ENCODE data around the gene ADAM12. TPM values are rescaled to one million over a fixed set of nuclear protein-coding genes. Genes with fewer than 3 reads are reported as not detected.

ADAM12 gene
- total and polyA plus RNA-seq, 9 of the 15 experiments (the other 6 are each of a cell fraction or from before 2014, with no cell fraction given): not detected

DNA sequence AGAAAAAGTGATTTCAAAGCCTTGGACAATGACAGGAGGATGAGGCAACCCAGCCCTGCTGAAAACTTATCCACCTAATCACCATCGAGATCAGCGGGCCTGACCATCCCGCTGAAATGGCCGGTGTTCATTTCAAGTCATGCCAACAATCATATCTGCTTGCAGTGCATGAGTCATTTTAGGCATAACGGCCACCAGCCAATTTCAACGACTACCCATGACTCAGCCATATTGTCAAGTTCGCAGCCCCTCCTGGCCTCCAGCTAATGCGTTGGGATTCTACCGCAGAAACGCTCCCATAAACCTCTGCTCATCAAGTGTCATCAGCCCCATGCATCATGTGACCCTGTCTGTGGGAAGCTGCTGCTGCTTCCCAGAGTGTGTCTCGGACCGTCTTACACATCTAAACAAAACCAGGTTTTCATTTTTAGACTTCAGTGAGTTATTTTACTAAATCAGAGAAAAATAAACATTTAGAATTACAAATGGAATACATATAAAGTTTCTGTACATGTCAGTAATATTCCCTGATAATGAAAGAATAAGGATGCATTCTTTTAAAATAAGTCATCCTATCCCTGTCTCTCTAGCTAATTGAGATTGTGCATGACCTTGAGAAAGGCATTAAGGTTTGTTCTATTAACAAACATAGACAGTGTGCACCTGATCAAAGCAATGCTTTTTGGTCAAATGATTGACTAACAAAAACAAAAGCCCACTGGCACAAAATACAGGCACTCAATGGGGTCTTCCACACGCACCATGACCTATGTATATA, 188.9 kb downstream of the ADAM12 start (continued):
- no peak for TF ChIP-seq GTF2E2 (tag; IDR thresholded peaks at IDR 0.05)
- TF ChIP-seq CBFA2T3 (IDR thresholded peaks at IDR 0.05): no peak
- TF ChIP-seq FOXK2 (conservative IDR thresholded peaks at IDR 0.05 in 1 of 2, IDR thresholded peaks at IDR 0.05 in 1 of 2; ENCODE audit: low read depth in 2 of 2): peak in 1 of 2 experiments; percentile 26; a peak in 1 of 4 replicates
- TF ChIP-seq SIX5 (IDR thresholded peaks at IDR 0.05; ENCODE audit: borderline replicate concordance in 1 of 2, insufficient read depth in 1 of 2, low read depth in 1 of 2, low read length in 2 of 2): no peak
- TF ChIP-seq ZNF184 (CRISPR knock-in tag; IDR thresholded peaks at IDR 0.05): no peak
- TF ChIP-seq MYBL2 (IDR thresholded peaks at IDR 0.05; ENCODE audit: low read depth): peak; percentile 85
- no peak for TF ChIP-seq MYBL2 (CRISPR knock-in tag; IDR thresholded peaks at IDR 0.05; ENCODE audit: borderline replicate concordance)
- TF ChIP-seq ZNF24 (IDR thresholded peaks at IDR 0.05): 0 out of 2 replicates have a peak, but pooled peaks have one; percentile 20
- no peak for TF ChIP-seq ETS2 (tag; IDR thresholded peaks at IDR 0.05; ENCODE audit: borderline replicate concordance, poor library complexity, severe bottlenecking)
- TF ChIP-seq ELF4 (CRISPR knock-in tag; IDR thresholded peaks at IDR 0.05): no peak
- TF ChIP-seq GATAD2B (IDR thresholded peaks at IDR 0.05; ENCODE audit: borderline replicate concordance): no peak
- TF ChIP-seq PTBP1 (IDR thresholded peaks at IDR 0.05; ENCODE audit: low read depth, low read length): no peak
- TF ChIP-seq EHMT2 (IDR thresholded peaks at IDR 0.05): peak; percentile 81
- TF ChIP-seq, protein P1, sequence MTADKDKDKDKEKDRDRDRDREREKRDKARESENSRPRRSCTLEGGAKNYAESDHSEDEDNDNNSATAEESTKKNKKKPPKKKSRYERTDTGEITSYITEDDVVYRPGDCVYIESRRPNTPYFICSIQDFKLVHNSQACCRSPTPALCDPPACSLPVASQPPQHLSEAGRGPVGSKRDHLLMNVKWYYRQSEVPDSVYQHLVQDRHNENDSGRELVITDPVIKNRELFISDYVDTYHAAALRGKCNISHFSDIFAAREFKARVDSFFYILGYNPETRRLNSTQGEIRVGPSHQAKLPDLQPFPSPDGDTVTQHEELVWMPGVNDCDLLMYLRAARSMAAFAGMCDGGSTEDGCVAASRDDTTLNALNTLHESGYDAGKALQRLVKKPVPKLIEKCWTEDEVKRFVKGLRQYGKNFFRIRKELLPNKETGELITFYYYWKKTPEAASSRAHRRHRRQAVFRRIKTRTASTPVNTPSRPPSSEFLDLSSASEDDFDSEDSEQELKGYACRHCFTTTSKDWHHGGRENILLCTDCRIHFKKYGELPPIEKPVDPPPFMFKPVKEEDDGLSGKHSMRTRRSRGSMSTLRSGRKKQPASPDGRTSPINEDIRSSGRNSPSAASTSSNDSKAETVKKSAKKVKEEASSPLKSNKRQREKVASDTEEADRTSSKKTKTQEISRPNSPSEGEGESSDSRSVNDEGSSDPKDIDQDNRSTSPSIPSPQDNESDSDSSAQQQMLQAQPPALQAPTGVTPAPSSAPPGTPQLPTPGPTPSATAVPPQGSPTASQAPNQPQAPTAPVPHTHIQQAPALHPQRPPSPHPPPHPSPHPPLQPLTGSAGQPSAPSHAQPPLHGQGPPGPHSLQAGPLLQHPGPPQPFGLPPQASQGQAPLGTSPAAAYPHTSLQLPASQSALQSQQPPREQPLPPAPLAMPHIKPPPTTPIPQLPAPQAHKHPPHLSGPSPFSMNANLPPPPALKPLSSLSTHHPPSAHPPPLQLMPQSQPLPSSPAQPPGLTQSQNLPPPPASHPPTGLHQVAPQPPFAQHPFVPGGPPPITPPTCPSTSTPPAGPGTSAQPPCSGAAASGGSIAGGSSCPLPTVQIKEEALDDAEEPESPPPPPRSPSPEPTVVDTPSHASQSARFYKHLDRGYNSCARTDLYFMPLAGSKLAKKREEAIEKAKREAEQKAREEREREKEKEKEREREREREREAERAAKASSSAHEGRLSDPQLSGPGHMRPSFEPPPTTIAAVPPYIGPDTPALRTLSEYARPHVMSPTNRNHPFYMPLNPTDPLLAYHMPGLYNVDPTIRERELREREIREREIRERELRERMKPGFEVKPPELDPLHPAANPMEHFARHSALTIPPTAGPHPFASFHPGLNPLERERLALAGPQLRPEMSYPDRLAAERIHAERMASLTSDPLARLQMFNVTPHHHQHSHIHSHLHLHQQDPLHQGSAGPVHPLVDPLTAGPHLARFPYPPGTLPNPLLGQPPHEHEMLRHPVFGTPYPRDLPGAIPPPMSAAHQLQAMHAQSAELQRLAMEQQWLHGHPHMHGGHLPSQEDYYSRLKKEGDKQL (CRISPR knock-in tag; IDR thresholded peaks at IDR 0.05; ENCODE audit: borderline replicate concordance): no peak
- no peak for TF ChIP-seq ZNF23 (CRISPR knock-in tag; IDR thresholded peaks at IDR 0.05)
- TF ChIP-seq ZNF76 (CRISPR knock-in tag; IDR thresholded peaks at IDR 0.05; ENCODE audit: borderline replicate concordance): no peak
- no peak for TF ChIP-seq CHCHD3 (CRISPR knock-in tag; IDR thresholded peaks at IDR 0.05)

Measured in K562 (cell line).